GM21360 (cell line): Measurements from ENCODE around the gene ANKDD1B.
A peak's percentile ranks its signal among the peaks of the same experiment; 100 is the strongest.

ENCODE experiments used
- ATAC-seq: cut with Tn5 transposase; IDR thresholded peaks from one replicate; pipeline ENCODE4 v1.9.1; 2021; ENCODE audit warnings: mild to moderate bottlenecking, moderate library complexity; ENCODE audit not compliant: unreplicated experiment

ANKDD1B gene

DNA sequence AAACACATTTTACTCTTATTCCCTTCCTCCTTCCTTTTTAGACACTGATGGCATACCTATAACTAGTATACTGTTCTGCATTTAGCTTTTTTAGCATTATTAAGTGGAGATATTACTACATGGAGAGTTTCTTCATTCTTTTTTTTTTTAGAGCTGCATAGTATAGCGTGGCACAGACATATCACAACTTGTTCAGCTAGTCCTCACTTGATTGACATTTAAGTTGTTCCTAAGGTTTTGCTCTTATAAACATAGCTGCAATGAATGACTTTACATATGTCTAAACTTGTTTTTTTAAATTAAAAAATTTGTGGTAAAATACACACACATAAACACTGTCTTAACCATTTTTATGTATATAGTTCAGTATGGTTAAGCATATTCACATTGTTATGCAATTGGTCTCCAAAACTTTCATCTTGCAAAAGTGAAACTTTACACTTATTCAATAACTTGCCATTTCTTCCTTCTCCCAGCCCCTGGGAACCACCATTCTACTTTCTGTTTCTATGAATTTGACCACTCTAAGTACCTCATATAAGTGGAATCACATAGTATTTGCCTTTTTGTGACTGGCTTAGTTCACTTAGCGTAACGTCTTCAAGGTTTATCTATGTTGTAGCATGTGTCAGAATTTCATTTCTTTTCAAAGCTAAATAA lies 48.7 kb downstream of the ANKDD1B start:
- ATAC-seq, result no peak

DNA sequence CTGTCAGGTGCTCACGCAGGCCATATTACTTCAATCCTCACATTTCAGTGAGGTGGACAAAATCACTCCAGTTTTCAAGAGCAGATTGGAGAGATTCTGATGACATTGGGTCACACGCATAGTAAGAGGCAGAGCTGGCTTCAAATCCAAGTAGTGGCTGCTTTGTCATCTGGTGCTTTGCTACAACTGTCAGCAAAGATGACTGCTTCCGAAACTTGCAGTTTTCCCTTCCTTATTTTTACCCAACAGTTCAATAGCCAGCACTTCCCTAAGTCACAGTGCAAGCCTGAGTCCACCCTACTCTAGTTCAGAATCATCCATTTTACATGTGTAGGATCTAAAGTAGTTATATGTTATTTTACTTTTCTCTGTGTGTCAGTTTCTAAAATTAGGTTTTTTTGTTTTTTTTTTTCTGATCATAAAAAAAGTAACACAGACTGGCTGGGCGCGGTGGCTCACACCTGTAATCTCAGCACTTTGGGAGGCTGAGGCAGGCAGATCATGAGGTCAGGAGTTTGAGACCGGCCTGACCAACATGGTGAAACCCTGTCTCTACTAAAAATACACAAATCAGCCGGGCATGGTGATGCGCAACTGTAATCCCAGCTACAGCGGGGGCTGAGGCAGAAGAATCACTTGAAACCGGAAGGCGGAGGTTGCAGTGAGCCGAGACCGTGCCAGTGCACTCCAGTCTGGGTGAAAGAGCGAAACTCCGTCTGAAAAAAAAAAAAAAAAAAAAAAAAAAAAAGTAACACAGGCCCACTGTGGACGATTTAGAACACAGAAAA lies 49.6 kb downstream of the ANKDD1B start:
- peak; percentile 63 for ATAC-seq

DNA sequence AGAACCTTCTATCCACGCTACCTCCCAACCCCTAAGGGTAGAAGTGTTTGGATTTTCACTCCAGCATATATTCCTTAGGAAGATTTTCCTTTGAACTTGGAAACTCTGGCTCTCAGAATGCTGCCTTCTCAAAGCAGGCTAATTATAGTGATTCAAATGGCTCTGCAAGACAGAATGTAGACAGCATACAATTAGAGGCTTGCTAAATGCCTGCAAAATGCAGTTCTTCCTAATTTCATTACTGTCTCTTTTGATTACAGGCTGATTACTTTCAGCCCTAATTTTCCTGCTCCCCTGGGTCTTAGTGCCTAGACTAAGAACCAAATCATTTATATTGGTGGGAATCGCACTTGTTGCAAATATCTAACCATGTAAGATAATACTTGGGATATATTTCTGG lies 50.8 kb downstream of the ANKDD1B start:
- no peak for ATAC-seq

DNA sequence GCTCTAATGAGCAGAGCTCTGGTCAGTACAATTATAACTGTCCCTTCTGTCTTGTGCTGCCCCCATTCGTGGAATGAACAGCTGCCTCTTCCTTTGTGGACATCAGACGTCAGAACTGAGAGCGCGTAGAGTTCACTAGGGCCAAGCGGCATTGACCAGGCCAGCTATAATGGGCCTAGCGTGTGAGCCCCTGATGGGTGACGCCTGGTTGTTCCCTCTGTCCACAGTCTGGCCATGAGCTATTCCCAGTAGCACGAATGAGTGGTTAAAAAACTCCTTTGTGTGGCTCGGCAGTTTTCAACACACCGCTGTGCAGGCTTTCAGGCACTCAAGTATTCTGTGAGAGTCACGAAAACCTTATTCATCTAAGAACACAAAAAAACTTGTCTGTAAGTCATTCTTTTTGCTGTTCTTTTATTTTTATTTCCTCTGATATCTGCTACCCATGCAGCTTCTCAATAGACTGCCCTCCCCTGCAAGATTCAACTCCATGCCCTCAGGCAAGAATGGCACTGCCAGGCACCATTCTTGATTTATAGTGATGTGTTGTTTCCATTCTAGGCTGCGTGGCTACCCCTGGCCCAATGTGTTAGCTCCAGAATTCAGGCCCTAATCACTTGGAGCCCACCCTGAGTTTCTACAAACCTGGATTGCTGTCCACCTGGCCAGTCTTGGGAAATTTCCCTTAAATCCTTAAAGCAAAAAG lies 52.5 kb downstream of the ANKDD1B start:
- ATAC-seq, result no peak

DNA sequence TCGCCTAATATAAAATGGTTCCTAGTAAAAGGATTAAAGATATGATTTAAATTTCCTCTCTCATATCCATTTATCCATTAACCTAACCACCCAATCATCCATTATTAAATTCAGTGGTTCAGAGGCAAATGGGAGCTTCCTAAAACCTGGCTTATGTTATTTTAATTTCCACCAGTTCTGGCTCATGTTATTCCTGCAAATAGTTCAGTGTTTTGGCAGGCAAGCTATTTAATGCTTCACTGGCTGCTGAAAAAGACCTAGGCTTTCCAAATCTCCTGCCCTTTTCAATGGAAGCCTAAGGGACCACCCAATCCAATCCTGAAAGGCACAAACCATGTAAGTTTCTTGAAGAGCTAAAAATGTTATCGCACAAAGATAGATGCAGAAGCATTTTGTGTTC lies 53.7 kb downstream of the ANKDD1B start:
- ATAC-seq, result no peak

DNA sequence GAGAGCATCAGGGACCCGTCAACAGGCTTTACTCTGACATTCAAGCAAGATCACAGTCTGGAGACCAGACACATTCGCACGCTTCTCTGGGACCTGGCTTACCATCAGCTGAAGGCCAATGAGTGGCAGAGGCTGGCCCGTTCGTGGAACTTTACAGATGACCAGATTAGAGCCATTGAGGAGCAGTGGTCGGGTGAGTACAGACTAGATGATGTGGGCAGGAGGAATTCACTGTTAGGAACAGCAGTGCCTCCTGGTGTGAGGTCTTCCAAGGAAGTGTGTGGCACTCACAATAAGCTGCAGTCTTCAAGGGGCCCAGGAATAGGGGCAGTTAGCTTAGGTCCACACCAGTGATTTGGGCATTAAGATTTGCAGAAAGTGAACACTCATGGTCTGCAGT lies 55.5 kb downstream of the ANKDD1B start:
- no peak for ATAC-seq

DNA sequence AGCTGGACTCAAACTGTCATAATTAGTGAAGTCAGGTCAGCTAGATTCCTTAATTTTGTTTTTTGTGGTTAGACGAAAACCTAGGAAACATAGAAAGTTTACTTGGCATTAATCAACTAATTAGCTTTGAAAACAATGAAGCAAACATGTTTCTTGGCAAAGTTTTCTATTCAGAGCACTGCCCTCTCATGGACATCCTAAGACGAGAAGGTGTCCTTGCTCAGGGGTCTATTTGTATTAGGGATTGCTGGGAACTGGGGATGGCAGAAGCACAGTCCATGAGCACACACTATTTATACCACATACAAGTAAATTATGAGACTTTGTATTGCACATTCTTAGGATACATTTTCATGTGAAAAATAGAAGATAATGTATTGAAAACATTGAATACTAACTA lies 56.3 kb downstream of the ANKDD1B start:
- ATAC-seq, result no peak

DNA sequence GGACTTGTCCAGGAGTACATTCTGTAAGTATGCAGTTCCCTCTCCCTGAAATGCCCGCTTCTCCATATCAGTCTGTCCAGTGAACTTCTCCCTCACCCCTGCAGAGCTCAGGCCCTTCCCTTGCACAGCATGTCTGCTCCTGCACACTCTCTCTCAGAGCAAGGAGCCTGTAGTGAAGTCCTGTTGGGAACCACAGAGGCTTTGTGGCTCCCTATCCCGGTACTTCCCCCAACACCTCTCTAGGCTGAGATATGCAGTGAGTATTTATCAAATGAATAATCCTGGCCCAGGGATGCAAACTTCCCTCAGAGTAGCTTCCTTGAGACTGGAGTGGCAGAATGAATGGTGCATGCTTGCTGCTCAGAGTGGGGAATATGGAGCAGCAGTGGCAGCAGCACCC lies 57.2 kb downstream of the ANKDD1B start:
- ATAC-seq, result no peak

DNA sequence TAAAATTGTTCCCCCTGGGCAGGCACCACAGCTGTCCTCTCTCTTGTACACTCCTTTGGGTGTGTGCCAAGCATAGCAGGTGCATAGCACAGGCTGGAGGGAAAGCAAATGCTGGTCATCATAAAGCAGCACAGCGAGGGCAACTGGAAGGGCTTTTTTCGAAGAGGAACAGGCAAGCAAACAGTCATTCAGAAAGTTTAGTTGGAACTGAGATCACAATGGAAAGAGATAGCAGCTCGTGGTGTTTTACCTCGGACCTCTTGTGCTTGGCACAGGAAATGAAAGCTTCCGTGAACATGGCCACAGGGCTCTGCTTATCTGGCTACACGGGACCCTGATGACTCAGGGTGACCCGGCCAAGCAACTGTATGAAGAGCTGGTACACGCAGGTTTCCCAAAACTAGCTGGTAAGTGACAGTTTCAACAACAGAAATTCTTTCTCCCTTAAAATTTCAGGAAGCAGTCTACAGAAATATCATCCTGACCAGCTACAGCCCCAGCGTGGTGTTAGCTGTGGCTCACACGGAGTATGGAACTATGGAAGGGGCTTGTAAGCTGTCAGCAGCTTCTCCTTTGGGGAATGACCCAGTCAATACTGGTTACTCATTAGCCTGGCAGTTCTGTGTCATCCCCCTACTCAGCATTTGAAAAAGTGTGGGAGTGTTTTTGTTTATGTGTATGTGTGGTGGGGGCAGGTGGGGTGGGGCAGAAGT lies 57.9 kb downstream of the ANKDD1B start:
- ATAC-seq, result peak; percentile 89

DNA sequence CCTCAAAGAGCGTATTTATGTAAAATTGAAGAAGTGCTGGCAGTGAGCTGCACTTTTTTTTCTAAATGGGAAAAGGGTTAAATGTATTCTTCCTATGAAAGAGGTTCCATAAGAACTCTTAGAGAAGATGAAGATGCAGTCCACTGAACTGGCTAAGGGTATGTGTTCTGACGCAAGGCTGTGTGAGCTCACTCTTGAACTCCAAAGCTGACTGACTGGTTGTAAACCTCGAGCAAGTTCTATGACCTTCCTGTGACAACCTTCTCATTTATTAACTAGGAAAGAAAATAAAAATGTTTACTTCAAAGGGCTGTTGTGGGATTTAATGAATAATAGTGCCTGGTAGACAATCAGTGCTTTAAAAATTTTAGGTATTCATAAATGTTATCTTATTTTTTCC lies 59.3 kb downstream of the ANKDD1B start:
- ATAC-seq, result no peak

DNA sequence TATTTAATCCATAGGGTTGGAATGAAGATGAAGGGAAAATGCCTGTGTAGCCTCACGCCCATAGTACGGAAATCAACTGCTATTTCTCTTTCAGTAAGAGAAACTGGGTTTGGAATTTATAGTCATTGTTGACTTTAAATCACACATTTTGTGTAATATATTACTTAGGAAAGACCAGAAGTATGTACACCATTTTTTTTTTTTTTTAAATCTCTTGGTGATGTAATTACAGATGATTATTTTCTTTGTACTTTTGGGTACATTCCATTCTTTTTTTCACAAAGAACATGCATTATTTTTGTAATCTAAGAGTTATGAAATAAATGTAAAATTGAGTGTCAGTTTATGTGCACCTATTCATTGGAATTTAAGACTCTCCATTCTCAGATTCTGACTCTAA lies 60.3 kb downstream of the ANKDD1B start:
- no peak for ATAC-seq

DNA sequence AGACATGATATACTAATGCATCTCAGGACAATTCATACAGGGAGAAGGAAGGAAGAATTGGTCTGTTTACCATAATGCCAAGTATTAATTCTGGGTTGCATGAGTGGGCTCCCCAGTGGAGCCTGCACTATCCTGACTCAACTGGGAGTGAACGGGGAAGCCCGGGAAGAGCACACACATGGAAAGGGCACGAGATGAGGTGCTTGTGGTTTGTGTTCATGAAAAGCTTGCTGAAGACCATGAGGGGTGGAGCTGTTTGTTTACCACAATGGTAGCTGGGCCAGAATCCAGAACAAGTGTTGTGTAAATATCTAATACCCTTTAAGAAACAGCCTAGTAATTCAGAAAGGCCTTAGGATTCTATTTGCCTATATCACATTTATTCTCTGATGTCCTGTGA lies 61.4 kb downstream of the ANKDD1B start:
- no peak for ATAC-seq

DNA sequence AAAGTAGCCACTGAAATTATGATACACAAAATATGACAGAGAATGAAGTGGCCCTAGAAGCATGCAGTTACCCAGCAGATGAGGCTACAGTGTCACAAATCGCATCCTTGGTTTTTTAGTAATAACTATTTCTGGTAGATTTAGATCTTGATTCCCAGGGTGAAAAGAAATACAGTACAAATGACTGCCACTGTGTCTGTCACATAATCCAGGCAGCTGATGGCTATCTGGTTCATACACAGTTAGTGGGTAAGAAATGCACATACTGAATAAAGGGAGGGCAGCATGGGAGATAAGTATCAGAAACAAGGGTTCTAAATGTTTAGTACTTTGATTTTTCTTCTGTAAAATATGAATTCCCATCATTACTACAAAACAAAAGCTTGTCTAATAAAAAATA lies 64.5 kb downstream of the ANKDD1B start:
- ATAC-seq, result no peak

DNA sequence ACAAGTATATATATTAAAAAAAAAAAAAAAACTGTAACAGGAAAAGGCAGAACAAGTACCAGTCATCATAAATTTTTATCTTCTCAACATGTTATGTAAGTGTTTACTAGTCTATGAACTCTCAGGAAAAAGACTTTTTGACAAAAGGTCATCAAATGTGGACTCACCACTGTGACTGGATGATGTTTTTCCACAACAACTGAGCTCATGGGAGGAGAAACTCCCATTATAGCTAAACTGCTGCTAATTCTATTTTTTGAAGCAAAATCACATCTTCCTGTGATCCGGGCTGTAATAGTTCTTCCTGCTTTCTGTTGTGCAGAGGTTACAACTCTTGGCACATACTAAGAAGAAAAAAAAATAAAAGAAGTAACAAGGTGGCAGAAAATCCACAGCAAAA lies 66.4 kb downstream of the ANKDD1B start:
- ATAC-seq, result no peak

DNA sequence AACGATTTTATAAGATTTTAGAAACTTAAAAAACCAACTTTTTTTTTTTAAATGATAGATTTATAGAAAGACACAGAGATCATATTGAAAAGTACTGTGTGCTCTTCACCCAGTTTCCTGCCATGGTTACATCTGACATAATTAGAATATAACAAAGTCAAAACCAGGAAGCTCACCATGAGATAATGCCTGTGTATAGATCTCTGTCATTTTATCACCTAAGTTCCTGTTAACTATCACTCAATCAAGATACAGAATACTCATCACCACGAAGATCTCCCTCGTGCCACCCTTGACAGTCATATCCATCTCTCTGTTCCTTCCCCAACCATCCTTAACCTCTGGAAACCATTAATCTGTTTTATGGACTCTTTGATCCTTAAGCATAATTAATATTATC lies 66.9 kb downstream of the ANKDD1B start:
- no peak for ATAC-seq

DNA sequence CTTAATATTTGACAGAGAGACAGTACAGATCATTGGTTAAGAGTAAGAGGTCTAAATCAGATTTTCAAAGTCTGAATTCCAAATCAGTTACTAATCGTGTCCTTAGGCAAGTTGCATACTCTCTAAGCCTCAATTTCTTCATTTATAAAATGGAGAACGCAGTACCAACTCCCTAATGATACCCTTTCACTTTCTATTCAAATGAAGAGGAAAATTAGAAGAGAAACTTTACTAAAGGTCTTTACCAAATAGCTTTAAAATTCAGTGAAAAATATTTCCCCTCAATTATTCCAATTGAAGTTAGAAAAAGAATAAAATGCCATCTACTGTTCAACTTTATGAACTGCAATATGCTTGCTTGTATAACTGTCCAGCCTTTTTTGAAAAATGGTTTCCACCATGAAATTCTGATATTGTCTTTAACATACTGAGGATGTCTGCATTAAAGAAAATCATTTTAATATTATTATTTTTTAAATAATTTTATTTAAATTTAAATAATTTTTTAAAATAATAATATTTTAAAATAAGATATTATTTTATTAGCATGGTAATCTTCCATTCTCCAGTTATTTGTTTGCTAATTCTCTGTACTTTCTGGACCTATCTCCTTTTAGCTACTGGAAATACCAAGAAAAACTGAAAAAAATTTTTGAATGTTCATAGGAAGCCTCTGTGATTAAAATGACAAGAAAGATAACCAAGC lies 70.0 kb downstream of the ANKDD1B start:
- no peak for ATAC-seq

DNA sequence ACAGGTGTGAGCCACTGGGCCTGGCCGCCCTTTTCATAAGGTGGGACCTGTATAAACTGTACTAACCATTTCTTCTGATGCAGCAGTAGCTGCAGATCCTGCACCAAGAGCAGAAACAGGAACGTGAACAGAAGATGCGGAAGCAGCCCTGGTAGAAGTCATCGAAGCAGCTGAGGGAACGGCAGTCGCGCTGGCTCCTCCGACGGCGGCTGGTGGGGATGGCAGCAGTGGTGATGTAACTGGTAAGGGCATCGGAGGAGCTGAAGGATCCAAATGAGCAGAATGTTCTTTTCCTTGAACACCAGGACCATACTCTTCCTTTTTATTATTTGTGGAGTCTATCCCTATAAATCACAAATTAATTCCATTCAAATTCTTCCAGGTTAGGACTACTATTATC lies 73.9 kb downstream of the ANKDD1B start:
- ATAC-seq, result no peak

DNA sequence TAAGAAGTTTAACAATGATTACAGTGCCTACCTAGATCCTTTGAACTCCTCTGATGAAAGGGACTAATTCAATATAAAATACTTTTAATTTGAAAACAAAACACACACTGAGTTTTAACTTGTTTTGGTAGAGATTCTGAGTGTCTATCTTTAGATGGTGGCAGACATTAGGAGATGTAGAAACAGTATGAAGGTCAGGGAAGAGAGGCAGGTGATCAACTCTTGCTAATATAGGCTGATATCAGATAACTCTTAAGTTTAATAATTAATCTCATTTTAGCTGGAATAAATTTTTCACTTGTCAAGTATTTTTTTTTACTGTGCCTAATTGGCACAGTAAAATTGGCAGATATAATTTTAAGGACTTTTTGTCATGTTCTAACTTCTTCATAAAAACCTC lies 75.2 kb downstream of the ANKDD1B start:
- ATAC-seq, result no peak

DNA sequence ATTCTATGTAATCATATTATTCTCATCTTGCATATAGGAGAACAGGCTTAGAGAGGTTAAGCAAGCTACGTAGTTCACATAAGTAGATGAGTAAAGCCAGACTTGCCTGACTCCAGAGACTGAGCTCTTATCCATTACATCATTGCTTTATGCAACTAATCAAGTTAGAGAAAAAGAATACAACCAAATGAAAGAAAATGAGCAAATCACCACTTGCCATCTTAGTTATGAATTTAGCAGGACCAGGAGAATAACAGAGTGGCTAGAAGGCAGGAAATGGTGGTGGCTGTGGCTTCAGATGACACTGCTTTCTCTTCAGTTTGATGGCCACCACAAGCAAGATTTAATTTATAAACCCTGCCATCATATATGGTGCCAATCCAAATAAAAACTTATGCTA lies 79.4 kb downstream of the ANKDD1B start:
- ATAC-seq, result no peak

DNA sequence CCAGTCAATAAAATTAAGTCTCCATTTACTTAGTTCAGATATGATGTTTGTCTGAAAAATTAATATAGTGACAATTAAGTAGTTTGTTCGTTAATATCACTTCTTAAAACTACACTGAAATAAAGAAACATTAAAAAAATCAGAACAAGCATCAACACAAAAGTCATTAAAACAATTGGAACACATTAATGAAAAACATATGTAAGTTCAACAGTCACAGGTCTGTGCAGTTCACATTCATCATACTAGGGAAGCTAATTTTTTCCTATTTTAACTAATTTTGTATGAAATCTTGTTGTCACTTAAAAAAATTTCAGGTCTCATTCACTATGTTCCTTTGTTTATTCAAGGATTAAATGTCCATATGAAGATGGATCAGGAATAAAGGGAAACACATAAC lies 83.5 kb downstream of the ANKDD1B start:
- no peak for ATAC-seq
